NK-92 (cell line): Measurements from ENCODE around the gene CACNA1B.

ENCODE experiments used
- DNase-seq: peaks from one replicate; lab custom pipeline; 2025; ENCODE audit not compliant: unreplicated experiment; lab: John Stamatoyannopoulos, UW

The CACNA1B gene

GRCh38 chr9:138049779-138050471 lies 172.3 kb downstream of the CACNA1B start:
- no peak for DNase-seq

- no peak for DNase-seq
Measured at GRCh38 chr9:138050472-138051330, 173.1 kb downstream of the CACNA1B start.

- no peak for DNase-seq
Measured at GRCh38 chr9:138051586-138052321, 174.2 kb downstream of the CACNA1B start.

GRCh38 chr9:138052322-138052615 lies 174.7 kb downstream of the CACNA1B start:
- no peak for DNase-seq

- DNase-seq = no peak
Measured at GRCh38 chr9:138052635-138053320, 175.2 kb downstream of the CACNA1B start.

- DNase-seq = no peak
Measured at GRCh38 chr9:138053321-138053868, 175.8 kb downstream of the CACNA1B start.

GRCh38 chr9:138053996-138054752 lies 176.6 kb downstream of the CACNA1B start:
- DNase-seq = no peak

GRCh38 chr9:138057726-138058125 lies 180.1 kb downstream of the CACNA1B start:
- DNase-seq = no peak

- no peak for DNase-seq
Measured at GRCh38 chr9:138058181-138058580, 180.6 kb downstream of the CACNA1B start.

GRCh38 chr9:138059196-138059595 lies 181.6 kb downstream of the CACNA1B start:
- no peak for DNase-seq

GRCh38 chr9:138060365-138060764 lies 182.8 kb downstream of the CACNA1B start:
- DNase-seq = no peak

- no peak for DNase-seq
Measured at GRCh38 chr9:138060881-138061280, 183.3 kb downstream of the CACNA1B start.

- no peak for DNase-seq
Measured at GRCh38 chr9:138061631-138062030, 184.0 kb downstream of the CACNA1B start.

GRCh38 chr9:138062196-138062595 lies 184.6 kb downstream of the CACNA1B start:
- DNase-seq = no peak

- DNase-seq = no peak
Measured at GRCh38 chr9:138063033-138063432, 185.5 kb downstream of the CACNA1B start.

- DNase-seq = no peak
Measured at GRCh38 chr9:138063785-138064184, 186.2 kb downstream of the CACNA1B start.

- no peak for DNase-seq
Measured at GRCh38 chr9:138064547-138064946, 187.0 kb downstream of the CACNA1B start.

GRCh38 chr9:138065287-138065686 lies 187.7 kb downstream of the CACNA1B start:
- DNase-seq = no peak

GRCh38 chr9:138066049-138066448 lies 188.5 kb downstream of the CACNA1B start:
- DNase-seq = no peak
